Astrocyte of the cerebellum (primary cell): ENCODE results near the gene RNF157.
"Not testable (repeated sequence)": the region's sequence is repeated elsewhere in the genome, so short reads cannot be mapped to it uniquely, and the experiment has no call there.

ENCODE experiments used
- DNase-seq: peaks from one replicate; pipeline ENCODE4 v3.0.0-alpha.2; 2011; ENCODE audit warnings: low read depth
- H3K4me3 ChIP-seq: 2 replicates; pipeline ENCODE4 v1.5.1; 2011; ENCODE audit warnings: mild to moderate bottlenecking, low read depth, low read length, moderate library complexity
- in situ Hi-C: cut with HindIII; loops from 2 replicates; pipeline ENCODE4 v1.10.0; 2017; ENCODE audit warnings: low sequenced_read_pairs
- TF ChIP-seq, protein P1 (sequence below): IDR thresholded peaks from 2 replicates; pipeline ENCODE4 v1.5.1; 2012; ENCODE audit warnings: low read length, low read depth, moderate library complexity, mild to moderate bottlenecking; ENCODE audit errors: missing control alignments

RNF157 gene

DNA sequence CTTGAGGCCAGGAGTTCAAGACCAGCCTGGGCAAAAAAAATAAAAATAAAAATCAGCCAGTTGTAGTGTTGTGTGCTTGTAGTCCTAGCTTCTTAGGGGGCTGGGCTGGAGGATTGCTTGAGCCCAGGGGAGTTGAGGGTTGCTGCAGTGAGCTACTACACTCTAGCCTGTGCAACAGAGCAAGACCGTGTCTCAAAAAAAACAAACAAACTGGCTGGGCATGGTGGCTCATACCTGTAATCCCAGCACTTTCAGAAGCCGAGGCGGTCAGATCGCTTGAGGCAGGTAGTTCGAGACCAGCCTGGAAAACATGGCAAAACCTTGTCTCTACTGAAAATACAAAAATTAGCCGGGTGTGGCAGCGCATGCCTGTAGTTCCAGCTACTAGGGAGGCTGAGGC lies 19.9 kb upstream of the RNF157 start:
- DNase-seq: no peak
- in situ Hi-C loops: no loop called here
- H3K4me3 ChIP-seq: no peak overlapping the region
- TF ChIP-seq, protein P1, sequence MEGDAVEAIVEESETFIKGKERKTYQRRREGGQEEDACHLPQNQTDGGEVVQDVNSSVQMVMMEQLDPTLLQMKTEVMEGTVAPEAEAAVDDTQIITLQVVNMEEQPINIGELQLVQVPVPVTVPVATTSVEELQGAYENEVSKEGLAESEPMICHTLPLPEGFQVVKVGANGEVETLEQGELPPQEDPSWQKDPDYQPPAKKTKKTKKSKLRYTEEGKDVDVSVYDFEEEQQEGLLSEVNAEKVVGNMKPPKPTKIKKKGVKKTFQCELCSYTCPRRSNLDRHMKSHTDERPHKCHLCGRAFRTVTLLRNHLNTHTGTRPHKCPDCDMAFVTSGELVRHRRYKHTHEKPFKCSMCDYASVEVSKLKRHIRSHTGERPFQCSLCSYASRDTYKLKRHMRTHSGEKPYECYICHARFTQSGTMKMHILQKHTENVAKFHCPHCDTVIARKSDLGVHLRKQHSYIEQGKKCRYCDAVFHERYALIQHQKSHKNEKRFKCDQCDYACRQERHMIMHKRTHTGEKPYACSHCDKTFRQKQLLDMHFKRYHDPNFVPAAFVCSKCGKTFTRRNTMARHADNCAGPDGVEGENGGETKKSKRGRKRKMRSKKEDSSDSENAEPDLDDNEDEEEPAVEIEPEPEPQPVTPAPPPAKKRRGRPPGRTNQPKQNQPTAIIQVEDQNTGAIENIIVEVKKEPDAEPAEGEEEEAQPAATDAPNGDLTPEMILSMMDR: no peak

DNA sequence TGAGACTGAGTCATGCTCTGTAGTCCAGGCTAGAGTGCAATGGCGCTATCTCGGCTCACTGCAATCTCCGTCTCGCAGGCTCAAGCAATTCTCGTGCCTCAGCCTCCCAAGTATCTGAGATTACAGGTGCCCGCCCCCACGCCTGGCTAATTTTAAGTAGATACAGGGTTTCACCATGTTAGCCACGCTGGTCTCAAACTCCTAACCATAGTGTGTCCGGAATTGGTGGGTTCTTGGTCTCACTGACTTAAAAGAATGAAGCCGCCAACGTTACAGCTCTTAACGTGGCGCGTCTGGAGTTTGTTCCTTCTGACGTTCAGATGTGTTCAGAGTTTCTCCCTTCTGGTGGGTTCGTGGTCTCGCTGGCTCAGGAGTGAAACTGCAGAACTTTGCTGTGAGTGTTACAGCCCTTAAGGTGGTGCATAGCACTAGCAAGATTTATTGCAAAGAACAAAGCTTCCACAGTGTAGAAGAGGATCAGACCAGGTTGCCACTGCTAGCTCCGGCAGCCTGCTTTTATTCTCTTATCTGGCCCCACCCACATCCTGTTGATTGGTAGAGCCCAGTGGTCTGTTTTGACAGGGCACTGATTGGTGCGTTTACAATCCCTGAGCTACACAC lies 16.2 kb upstream of the RNF157 start:
- not testable (repeated sequence) for DNase-seq, H3K4me3 ChIP-seq
- in situ Hi-C loops: loop anchor here (5.0 kb wide), 1 partner anchor 54 kb away; no protein-coding TSS in a partner anchor

DNA sequence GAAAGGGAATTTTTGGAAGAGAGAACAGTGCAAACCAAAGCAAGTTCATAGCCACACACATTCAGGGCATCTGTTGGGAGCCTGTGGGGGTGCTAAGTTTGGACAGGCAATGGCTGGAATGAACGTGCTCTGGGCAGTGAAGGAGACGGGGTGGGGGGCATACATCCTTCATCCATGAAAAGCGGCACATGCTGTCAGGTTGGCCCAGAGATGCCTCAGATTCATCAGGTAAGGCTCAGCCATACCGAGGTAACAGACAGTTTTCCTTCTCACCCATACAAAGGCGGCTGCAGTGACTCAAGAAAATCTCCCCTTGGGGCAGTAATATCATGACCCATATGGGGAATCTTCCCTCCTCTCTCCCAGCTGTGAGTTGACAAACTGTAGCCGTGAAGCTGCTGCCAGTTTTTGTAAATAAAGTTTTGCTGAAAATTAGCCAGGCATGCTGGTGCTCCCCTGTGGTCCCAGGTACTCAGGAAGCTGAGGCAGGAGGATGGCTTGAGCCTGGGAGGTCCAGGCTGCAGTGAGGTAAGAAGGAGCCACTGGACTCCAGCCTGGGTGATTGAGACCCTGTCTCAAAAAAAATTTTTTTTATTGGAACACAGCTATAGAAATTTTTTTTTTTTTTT lies 15.6 kb upstream of the RNF157 start:
- no peak for DNase-seq
- TF ChIP-seq, protein P1: no peak
- in situ Hi-C loops: loop anchor here (5.0 kb wide), 1 partner anchor 54 kb away; no protein-coding TSS in a partner anchor
- H3K4me3 ChIP-seq: no peak overlapping the region

DNA sequence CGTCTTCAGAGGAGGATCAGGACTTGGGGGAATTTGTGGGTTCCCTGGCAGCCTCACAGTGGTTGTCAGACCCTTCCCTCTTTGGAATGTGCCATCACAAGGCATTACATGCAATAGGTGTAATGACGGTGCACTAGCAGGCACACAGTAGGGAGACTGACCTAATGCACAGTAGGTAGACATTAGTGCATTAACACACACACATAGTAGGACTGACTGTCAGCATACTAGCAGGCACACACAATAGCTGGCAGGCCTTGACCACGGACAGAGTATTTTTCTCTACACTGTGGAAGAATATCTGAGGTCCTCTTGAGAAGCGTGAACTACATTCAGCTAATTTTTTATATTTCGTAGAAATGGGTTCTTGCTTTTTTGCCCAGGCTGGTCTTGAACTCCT lies 14.0 kb upstream of the RNF157 start:
- TF ChIP-seq, protein P1: no peak
- in situ Hi-C loops: no loop called here
- DNase-seq: no peak
- no peak overlapping the region for H3K4me3 ChIP-seq

DNA sequence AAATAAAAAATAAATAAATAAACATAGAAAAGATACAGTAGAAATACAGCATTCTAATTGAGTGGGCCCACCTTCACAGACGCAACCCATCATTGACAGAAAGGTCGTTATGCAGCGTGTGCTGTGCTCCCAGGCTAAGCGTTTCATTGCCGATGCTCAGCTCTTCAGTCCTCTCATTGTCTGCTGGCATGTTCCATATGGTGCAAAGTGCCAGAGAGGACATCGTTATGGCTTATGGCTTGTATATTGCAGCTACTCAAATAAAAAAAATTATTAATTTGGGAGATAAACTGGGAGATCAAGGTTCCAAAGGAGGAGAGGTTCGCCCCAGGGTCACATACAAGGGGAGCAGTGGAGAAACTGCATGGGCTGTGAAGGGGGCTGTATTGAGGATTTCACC lies 13.5 kb upstream of the RNF157 start:
- TF ChIP-seq, protein P1: no peak
- in situ Hi-C loops: no loop called here
- DNase-seq: no peak
- H3K4me3 ChIP-seq: no peak overlapping the region

DNA sequence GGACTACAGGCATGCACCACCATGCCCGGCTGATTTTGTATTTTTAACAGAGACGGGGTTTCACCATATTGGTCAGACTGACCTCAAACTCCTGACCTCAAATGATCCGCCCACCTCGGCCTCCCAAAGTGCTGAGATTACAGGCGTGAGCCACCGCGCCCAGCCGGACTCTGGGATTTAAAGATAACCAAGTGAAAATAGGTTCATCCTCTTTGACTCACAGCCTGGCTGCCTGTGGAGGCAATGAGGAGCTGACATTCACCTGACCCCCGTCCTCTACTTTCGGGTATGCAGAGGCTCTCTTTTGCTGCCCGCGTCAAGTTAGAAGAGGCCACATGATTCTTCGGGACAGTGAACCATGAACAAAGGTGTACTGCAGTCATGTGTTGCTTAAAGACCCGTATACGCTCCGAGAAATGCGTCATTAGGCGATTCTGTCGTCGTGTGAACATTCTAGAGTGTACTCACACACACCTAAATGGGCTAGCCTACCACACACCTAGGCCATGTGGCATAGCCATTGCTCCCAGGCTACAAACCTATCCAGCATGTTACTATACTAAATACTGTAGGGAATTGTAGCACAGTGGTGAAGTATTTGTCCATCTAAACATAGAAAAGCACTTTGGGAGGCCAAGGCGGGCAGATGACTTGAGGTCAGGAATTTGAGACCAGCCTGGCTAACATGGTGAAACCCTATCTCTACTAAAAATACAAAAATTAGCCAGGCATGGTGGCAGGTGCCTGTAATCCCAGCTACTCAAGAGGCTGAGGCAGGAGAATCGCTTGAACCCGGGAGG lies 12.9 kb upstream of the RNF157 start:
- DNase-seq, in situ Hi-C loops, H3K4me3 ChIP-seq: not testable (repeated sequence)

DNA sequence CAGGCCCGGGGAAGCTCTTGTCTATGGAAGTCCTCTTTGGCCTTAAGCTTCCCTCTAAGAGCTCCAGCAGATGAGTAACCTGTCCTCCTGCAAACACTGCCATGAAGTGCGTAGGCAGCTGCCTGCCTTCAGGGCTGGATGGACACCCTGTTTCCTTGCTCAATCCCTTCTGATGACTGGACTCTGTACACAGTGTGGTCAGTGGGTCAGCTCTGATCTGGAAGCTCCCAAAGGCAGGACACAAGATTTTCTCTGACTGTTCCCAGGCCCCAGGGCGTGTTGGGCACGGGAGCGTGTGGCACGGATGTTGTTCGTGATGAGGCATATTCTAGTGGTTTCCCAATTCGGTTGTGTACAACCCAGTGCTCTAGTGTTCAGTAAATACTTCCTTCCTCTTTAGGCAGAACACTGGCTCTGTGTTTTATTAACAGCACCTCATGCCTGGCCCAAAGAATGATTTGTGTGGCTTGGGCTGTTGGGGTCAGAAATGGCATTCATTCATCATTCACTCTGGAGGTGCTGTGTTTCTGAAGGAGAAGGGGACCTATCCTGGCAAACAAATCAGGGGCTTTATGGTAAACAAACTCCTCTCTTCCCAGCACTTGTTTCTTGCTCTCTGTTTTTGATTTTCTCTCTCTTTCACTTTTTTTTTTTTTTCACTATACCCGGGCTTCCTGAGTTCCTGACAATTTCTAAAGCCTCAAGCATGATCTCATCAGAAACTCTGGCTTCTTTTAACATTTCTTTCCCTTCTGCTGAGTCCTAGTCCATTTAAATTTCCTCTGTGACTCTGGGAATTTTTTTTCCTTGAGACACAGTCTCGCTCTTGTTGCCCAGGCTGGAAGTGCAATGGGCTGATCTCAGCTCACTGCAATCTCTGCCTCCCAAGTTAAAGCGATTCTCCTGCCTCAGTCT lies 12.0 kb upstream of the RNF157 start:
- H3K4me3 ChIP-seq: no peak overlapping the region
- TF ChIP-seq, protein P1: no peak

More for the DNA sequence above, 12.0 kb upstream of the RNF157 start:
- DNase-seq: no peak
- in situ Hi-C loops: no loop called here
